WTC11 (cell line): ENCODE data around the gene KRTAP9-8.
"Not testable (repeated sequence)": the region's sequence is repeated elsewhere in the genome, so short reads cannot be mapped to it uniquely, and the experiment has no call there.

Experiments
- CREM ChIP-seq: sonication (generic); formaldehyde crosslinking; IDR thresholded peaks from 2 replicates; pipeline ENCODE4 v1.8.1; 2022; ENCODE audit warnings: mild to moderate bottlenecking, missing genetic modification reagents, moderate library complexity
- FOXJ3 ChIP-seq: sonication (generic); formaldehyde crosslinking; IDR thresholded peaks from 2 replicates; pipeline ENCODE4 v1.9.0; 2021; ENCODE audit warnings: missing genetic modification reagents, mild to moderate bottlenecking, borderline replicate concordance
- FOXP1 ChIP-seq: sonication (generic); formaldehyde crosslinking; IDR thresholded peaks from 2 replicates; pipeline ENCODE4 v1.8.0; 2022; ENCODE audit warnings: missing genetic modification reagents, mild to moderate bottlenecking, moderate library complexity, borderline replicate concordance
- HMGA2 ChIP-seq: fragments of 250-450 bp; sonication (Bioruptor Pico); IDR thresholded peaks from 2 replicates; pipeline ENCODE4 v1.4.0; 2021; ENCODE audit warnings: mild to moderate bottlenecking, moderate library complexity
- MXD4 ChIP-seq: fragments of 250-450 bp; sonication (Bioruptor Pico); IDR thresholded peaks from 2 replicates; pipeline ENCODE4 v1.8.0; 2021; ENCODE audit warnings: mild to moderate bottlenecking, moderate library complexity, borderline replicate concordance
- NR2C2 ChIP-seq: sonication (generic); formaldehyde crosslinking; IDR thresholded peaks from 2 replicates; pipeline ENCODE4 v1.8.0; 2022; ENCODE audit warnings: mild to moderate bottlenecking, missing genetic modification reagents
- SMAD4 ChIP-seq: sonication (generic); formaldehyde crosslinking; IDR thresholded peaks from 2 replicates; pipeline ENCODE4 v1.8.0; 2022; ENCODE audit warnings: mild to moderate bottlenecking, missing genetic modification reagents
- TP53 ChIP-seq: sonication (generic); formaldehyde crosslinking; IDR thresholded peaks from 2 replicates; pipeline ENCODE4 v1.8.1; 2023; ENCODE audit warnings: mild to moderate bottlenecking, missing genetic modification reagents
- TF ChIP-seq, protein P1 (sequence below): fragments of 200-600 bp; IDR thresholded peaks from 2 replicates; pipeline ENCODE4 v1.8.0; 2022; ENCODE audit warnings: antibody characterized with exemption
- TF ChIP-seq, protein P2 (sequence below): sonication (generic); formaldehyde crosslinking; IDR thresholded peaks from 2 replicates; pipeline ENCODE4 v1.8.1; 2023; ENCODE audit warnings: mild to moderate bottlenecking, moderate library complexity, missing genetic modification reagents
- TF ChIP-seq, protein P3 (sequence below): sonication (generic); formaldehyde crosslinking; IDR thresholded peaks from 2 replicates; pipeline ENCODE4 v1.8.1; 2022; ENCODE audit warnings: mild to moderate bottlenecking, missing genetic modification reagents, moderate library complexity, borderline replicate concordance
- TF ChIP-seq, protein P4 (sequence below): sonication (generic); formaldehyde crosslinking; IDR thresholded peaks from 2 replicates; pipeline ENCODE4 v1.8.1; 2023; ENCODE audit warnings: mild to moderate bottlenecking, missing genetic modification reagents, moderate library complexity
- TF ChIP-seq, protein P5 (sequence below): sonication (generic); formaldehyde crosslinking; IDR thresholded peaks from 2 replicates; pipeline ENCODE4 v1.8.1; 2022; ENCODE audit warnings: low read depth, mild to moderate bottlenecking, moderate library complexity, missing genetic modification reagents, borderline replicate concordance
- TF ChIP-seq, protein P6 (sequence below): sonication (generic); formaldehyde crosslinking; conservative IDR thresholded peaks from 2 replicates; pipeline ENCODE4 v1.8.1; 2022; ENCODE audit warnings: mild to moderate bottlenecking, missing genetic modification reagents

DNA sequence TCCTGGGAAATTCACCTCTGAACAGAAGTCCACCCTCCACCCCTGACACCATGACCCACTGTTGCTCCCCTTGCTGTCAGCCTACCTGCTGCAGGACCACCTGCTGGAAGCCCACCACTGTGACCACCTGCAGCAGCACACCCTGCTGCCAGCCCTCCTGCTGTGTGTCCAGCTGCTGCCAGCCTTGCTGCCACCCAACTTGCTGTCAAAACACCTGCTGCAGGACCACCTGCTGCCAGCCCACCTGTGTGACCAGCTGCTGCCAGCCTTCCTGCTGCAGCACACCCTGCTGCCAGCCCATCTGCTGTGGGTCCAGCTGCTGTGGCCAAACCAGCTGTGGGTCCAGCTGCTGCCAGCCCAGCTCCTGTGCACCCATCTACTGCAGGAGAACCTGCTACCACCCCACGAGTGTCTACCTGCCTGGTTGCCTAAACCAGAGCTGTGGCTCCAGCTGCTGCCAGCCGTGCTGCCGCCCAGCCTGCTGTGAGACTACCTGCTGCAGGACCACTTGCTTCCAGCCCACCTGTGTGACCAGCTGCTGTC, 37.9 kb downstream of the KRTAP9-8 start, which contains the start of gene KRTAP9-7:
- not testable (repeated sequence) for TF ChIP-seq NR2C2 (CRISPR knock-in tag); MXD4; FOXP1; TP53 (CRISPR knock-in tag); FOXJ3 (CRISPR knock-in tag); CREM; HMGA2 (CRISPR knock-in tag); SMAD4 (CRISPR knock-in tag)
- TF ChIP-seq, protein P1, sequence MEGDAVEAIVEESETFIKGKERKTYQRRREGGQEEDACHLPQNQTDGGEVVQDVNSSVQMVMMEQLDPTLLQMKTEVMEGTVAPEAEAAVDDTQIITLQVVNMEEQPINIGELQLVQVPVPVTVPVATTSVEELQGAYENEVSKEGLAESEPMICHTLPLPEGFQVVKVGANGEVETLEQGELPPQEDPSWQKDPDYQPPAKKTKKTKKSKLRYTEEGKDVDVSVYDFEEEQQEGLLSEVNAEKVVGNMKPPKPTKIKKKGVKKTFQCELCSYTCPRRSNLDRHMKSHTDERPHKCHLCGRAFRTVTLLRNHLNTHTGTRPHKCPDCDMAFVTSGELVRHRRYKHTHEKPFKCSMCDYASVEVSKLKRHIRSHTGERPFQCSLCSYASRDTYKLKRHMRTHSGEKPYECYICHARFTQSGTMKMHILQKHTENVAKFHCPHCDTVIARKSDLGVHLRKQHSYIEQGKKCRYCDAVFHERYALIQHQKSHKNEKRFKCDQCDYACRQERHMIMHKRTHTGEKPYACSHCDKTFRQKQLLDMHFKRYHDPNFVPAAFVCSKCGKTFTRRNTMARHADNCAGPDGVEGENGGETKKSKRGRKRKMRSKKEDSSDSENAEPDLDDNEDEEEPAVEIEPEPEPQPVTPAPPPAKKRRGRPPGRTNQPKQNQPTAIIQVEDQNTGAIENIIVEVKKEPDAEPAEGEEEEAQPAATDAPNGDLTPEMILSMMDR, result not testable (repeated sequence)
- TF ChIP-seq, protein P2, sequence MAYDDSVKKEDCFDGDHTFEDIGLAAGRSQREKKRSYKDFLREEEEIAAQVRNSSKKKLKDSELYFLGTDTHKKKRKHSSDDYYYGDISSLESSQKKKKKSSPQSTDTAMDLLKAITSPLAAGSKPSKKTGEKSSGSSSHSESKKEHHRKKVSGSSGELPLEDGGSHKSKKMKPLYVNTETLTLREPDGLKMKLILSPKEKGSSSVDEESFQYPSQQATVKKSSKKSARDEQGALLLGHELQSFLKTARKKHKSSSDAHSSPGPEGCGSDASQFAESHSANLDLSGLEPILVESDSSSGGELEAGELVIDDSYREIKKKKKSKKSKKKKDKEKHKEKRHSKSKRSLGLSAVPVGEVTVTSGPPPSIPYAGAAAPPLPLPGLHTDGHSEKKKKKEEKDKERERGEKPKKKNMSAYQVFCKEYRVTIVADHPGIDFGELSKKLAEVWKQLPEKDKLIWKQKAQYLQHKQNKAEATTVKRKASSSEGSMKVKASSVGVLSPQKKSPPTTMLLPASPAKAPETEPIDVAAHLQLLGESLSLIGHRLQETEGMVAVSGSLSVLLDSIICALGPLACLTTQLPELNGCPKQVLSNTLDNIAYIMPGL (CRISPR knock-in tag), result not testable (repeated sequence)
- TF ChIP-seq, protein P3, sequence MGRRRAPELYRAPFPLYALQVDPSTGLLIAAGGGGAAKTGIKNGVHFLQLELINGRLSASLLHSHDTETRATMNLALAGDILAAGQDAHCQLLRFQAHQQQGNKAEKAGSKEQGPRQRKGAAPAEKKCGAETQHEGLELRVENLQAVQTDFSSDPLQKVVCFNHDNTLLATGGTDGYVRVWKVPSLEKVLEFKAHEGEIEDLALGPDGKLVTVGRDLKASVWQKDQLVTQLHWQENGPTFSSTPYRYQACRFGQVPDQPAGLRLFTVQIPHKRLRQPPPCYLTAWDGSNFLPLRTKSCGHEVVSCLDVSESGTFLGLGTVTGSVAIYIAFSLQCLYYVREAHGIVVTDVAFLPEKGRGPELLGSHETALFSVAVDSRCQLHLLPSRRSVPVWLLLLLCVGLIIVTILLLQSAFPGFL (CRISPR knock-in tag), result not testable (repeated sequence)
- TF ChIP-seq, protein P4, sequence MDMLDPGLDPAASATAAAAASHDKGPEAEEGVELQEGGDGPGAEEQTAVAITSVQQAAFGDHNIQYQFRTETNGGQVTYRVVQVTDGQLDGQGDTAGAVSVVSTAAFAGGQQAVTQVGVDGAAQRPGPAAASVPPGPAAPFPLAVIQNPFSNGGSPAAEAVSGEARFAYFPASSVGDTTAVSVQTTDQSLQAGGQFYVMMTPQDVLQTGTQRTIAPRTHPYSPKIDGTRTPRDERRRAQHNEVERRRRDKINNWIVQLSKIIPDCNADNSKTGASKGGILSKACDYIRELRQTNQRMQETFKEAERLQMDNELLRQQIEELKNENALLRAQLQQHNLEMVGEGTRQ (CRISPR knock-in tag), result not testable (repeated sequence)
- TF ChIP-seq, protein P5, sequence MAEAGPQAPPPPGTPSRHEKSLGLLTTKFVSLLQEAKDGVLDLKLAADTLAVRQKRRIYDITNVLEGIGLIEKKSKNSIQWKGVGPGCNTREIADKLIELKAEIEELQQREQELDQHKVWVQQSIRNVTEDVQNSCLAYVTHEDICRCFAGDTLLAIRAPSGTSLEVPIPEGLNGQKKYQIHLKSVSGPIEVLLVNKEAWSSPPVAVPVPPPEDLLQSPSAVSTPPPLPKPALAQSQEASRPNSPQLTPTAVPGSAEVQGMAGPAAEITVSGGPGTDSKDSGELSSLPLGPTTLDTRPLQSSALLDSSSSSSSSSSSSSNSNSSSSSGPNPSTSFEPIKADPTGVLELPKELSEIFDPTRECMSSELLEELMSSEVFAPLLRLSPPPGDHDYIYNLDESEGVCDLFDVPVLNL (CRISPR knock-in tag), result not testable (repeated sequence)
- TF ChIP-seq, protein P6, sequence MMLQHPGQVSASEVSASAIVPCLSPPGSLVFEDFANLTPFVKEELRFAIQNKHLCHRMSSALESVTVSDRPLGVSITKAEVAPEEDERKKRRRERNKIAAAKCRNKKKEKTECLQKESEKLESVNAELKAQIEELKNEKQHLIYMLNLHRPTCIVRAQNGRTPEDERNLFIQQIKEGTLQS, result not testable (repeated sequence)
